HepG2 (cell line): ENCODE results near the gene BRD2. TPM values are rescaled to one million over a fixed set of nuclear protein-coding genes. Genes with fewer than 3 reads are reported as not detected.

Source experiments
- AKAP8 ChIP-seq: sonication (generic); formaldehyde crosslinking; IDR thresholded peaks from 2 replicates; pipeline ENCODE4 v1.5.1; 2020; ENCODE audit warnings: mild to moderate bottlenecking, missing genetic modification reagents
- AKNA ChIP-seq: sonication (generic); formaldehyde crosslinking; IDR thresholded peaks from 2 replicates; pipeline ENCODE4 v1.4.0; 2020; ENCODE audit warnings: missing genetic modification reagents, borderline replicate concordance
- DNMT1 ChIP-seq: sonication (generic); formaldehyde crosslinking; IDR thresholded peaks from 2 replicates; pipeline ENCODE4 v1.5.1; 2020; ENCODE audit warnings: mild to moderate bottlenecking, missing genetic modification reagents
- PCBP1 ChIP-seq: fragments of 200-400 bp; formaldehyde crosslinking; IDR thresholded peaks from 2 replicates; pipeline ENCODE4 v1.6.1; 2017; ENCODE audit warnings: mild to moderate bottlenecking, low read depth, low read length, borderline replicate concordance
- PHF20 ChIP-seq: sonication (generic); formaldehyde crosslinking; IDR thresholded peaks from 2 replicates; pipeline ENCODE4 v1.5.0; 2020; ENCODE audit warnings: mild to moderate bottlenecking, missing genetic modification reagents
- SMAD3 ChIP-seq: sonication (generic); formaldehyde crosslinking; IDR thresholded peaks from 2 replicates; pipeline ENCODE4 v1.4.0; 2020; ENCODE audit warnings: missing genetic modification reagents
- TP53 ChIP-seq: sonication (generic); formaldehyde crosslinking; conservative IDR thresholded peaks from 2 replicates; pipeline ENCODE4 v1.4.0; 2020; ENCODE audit warnings: missing genetic modification reagents
- U2AF2 ChIP-seq: fragments of 200-400 bp; formaldehyde crosslinking; IDR thresholded peaks from 2 replicates; pipeline ENCODE4 v1.6.1; 2017; ENCODE audit warnings: low read depth, mild to moderate bottlenecking, low read length
- ZNF18 ChIP-seq: sonication (generic); formaldehyde crosslinking; IDR thresholded peaks from 2 replicates; pipeline ENCODE4 v1.8.0; 2022; ENCODE audit warnings: mild to moderate bottlenecking, missing genetic modification reagents; ENCODE audit not compliant: insufficient replicate concordance
- ZNF225 ChIP-seq: sonication (generic); formaldehyde crosslinking; IDR thresholded peaks from 2 replicates; pipeline ENCODE4 v1.4.0; 2020; ENCODE audit warnings: mild to moderate bottlenecking, missing genetic modification reagents
- ZNF383 ChIP-seq: sonication (generic); formaldehyde crosslinking; IDR thresholded peaks from 2 replicates; pipeline ENCODE4 v1.4.0; 2020; ENCODE audit warnings: missing genetic modification reagents, mild to moderate bottlenecking, borderline replicate concordance
- ZNF639 ChIP-seq: conservative IDR thresholded peaks from 2 replicates; pipeline ENCODE4 v1.6.1; 2018; ENCODE audit warnings: missing genetic modification reagents
- ZNF777 ChIP-seq: sonication (generic); formaldehyde crosslinking; IDR thresholded peaks from 2 replicates; pipeline ENCODE4 v1.4.0; 2020; ENCODE audit warnings: missing genetic modification reagents
- polyA plus RNA-seq, 8 experiments: library from polyadenylated mRNA; depleted of rRNA in 3 of 8; stranded (reverse) in 7 of 8; unstranded in 1 of 8; fragments of >200 nt; fragmentation: Illumina TruSeq in 4 of 8; extraction: Trizol in 4 of 8; gene quantifications; 2 replicates each; pipeline versions ENCODE4 v1.2.1 to v1.2.3, GENCODE V29; 2011 to 2016; ENCODE audit warnings: low read depth in 4 of 8, missing spikeins in 1 of 8, mixed read lengths in 1 of 8; ENCODE audit not compliant: insufficient read depth in 1 of 8
- total RNA-seq, 5 experiments: library from RNA; depleted of rRNA; stranded (reverse); fragments of >200 nt; fragmentation: Illumina TruSeq; extraction: Trizol; gene quantifications; 2 replicates each; pipeline ENCODE4 v1.2.3, GENCODE V29; 2016; ENCODE audit warnings: low read depth in 1 of 5
- TF ChIP-seq, protein P1 (sequence below): sonication (generic); formaldehyde crosslinking; IDR thresholded peaks from 2 replicates; pipeline ENCODE4 v1.9.0; 2021; ENCODE audit warnings: mild to moderate bottlenecking, missing genetic modification reagents

Gene BRD2
- total and polyA plus RNA-seq, 2 of the 13 experiments (the other 11 are each of a cell fraction or from before 2014, with no cell fraction given) = 143 to 202 TPM

DNA sequence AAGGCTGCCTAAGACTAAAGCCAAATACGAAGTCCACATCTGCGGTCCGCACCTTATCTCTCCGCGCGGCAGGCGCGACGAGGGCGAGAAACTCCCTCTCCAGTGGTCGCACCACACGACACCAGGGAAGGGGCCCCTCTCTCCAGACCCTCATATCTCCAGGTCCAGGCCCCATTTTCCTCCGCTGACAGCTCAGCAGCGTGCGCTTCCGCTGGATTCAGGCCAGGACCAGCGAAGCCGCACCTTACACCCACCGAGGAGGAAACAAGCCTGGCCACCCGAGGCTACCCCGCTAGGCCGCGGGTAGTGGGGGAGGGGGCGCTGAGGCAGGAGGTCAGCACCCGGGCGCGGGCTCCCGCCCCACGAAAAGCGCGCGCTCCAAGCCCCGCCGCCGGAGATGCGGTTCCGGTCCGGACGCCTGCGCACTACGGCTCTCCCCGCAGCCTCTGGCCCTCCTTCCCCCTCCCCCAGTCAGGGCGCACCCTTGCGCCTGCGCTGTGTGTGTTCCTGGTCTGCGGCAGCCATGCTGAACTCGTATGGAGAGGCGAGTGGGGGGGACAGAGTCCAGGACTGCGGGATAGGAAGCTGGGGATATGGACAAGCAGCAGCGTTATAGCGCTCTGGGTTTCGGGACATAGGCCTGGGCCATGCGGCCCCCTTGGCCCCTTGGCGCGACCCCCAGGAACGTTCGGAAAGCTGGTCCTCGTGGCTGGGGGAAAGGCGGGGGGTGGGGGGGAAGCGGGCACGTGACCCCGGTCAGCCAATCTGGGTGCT is at the start of gene BRD2 (continued):
- TF ChIP-seq ZNF18 = peak; percentile 89
- peak; percentile 97 for TF ChIP-seq ZNF225 (CRISPR knock-in tag)
- TF ChIP-seq ZNF639 (CRISPR knock-in tag) = peak; percentile 90
- peak; percentile 37; the same call in 1 of the 2 replicates for TF ChIP-seq ZNF383 (CRISPR knock-in tag)
- no peak; the same call in 1 of the 2 replicates for TF ChIP-seq PCBP1
- TF ChIP-seq TP53 (CRISPR knock-in tag) = peak; percentile 74; the same call in 1 of the 2 replicates
- peak; percentile 95; the same call in 1 of the 2 replicates for TF ChIP-seq DNMT1 (CRISPR knock-in tag)
- peak; percentile 46; the same call in 1 of the 2 replicates for TF ChIP-seq ZNF777 (CRISPR knock-in tag)
- TF ChIP-seq AKNA = 0 out of 2 replicates have a peak, but pooled peaks have one; percentile 19
- TF ChIP-seq SMAD3 (CRISPR knock-in tag) = peak; percentile 85
- TF ChIP-seq PHF20 = peak; percentile 70
- TF ChIP-seq U2AF2 = no peak
- peak; percentile 95 for TF ChIP-seq AKAP8 (CRISPR knock-in tag)
- TF ChIP-seq, protein P1, sequence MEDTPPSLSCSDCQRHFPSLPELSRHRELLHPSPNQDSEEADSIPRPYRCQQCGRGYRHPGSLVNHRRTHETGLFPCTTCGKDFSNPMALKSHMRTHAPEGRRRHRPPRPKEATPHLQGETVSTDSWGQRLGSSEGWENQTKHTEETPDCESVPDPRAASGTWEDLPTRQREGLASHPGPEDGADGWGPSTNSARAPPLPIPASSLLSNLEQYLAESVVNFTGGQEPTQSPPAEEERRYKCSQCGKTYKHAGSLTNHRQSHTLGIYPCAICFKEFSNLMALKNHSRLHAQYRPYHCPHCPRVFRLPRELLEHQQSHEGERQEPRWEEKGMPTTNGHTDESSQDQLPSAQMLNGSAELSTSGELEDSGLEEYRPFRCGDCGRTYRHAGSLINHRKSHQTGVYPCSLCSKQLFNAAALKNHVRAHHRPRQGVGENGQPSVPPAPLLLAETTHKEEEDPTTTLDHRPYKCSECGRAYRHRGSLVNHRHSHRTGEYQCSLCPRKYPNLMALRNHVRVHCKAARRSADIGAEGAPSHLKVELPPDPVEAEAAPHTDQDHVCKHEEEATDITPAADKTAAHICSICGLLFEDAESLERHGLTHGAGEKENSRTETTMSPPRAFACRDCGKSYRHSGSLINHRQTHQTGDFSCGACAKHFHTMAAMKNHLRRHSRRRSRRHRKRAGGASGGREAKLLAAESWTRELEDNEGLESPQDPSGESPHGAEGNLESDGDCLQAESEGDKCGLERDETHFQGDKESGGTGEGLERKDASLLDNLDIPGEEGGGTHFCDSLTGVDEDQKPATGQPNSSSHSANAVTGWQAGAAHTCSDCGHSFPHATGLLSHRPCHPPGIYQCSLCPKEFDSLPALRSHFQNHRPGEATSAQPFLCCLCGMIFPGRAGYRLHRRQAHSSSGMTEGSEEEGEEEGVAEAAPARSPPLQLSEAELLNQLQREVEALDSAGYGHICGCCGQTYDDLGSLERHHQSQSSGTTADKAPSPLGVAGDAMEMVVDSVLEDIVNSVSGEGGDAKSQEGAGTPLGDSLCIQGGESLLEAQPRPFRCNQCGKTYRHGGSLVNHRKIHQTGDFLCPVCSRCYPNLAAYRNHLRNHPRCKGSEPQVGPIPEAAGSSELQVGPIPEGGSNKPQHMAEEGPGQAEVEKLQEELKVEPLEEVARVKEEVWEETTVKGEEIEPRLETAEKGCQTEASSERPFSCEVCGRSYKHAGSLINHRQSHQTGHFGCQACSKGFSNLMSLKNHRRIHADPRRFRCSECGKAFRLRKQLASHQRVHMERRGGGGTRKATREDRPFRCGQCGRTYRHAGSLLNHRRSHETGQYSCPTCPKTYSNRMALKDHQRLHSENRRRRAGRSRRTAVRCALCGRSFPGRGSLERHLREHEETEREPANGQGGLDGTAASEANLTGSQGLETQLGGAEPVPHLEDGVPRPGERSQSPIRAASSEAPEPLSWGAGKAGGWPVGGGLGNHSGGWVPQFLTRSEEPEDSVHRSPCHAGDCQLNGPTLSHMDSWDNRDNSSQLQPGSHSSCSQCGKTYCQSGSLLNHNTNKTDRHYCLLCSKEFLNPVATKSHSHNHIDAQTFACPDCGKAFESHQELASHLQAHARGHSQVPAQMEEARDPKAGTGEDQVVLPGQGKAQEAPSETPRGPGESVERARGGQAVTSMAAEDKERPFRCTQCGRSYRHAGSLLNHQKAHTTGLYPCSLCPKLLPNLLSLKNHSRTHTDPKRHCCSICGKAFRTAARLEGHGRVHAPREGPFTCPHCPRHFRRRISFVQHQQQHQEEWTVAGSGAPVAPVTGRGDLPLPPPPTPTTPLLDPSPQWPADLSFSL (CRISPR knock-in tag) = 0 out of 2 replicates have a peak, but pooled peaks have one; percentile 35
